SK-N-SH (cell line): Measurements from ENCODE around the gene LHPP.

ENCODE experiments used
- EZH2phosphoT487 ChIP-seq: fragments of 200-600 bp; sonication (generic); IDR thresholded peaks from 2 replicates; pipeline ENCODE4 v1.6.1; 2017; ENCODE audit warnings: low read depth, mixed run types, mild to moderate bottlenecking, antibody characterized with exemption, moderate library complexity, borderline replicate concordance
- GATA2 ChIP-seq: sonication (generic); formaldehyde crosslinking; IDR thresholded peaks from 2 replicates; pipeline ENCODE4 v1.5.0; 2020; ENCODE audit warnings: mild to moderate bottlenecking, missing genetic modification reagents
- JUND ChIP-seq: IDR thresholded peaks from 2 replicates; pipeline ENCODE4 v1.4.0; 2012
- NRF1 ChIP-seq: IDR thresholded peaks from 2 replicates; pipeline ENCODE4 v1.6.1; 2012; ENCODE audit warnings: low read depth, mild to moderate bottlenecking, low read length
- POLR2AphosphoS5 ChIP-seq: IDR thresholded peaks from 2 replicates; pipeline ENCODE4 v1.6.1; 2012; ENCODE audit warnings: low read depth, low read length
- RCOR1 ChIP-seq: fragments of 150-350 bp; IDR thresholded peaks from 2 replicates; pipeline ENCODE4 v1.6.1; 2017; ENCODE audit warnings: antibody characterized with exemption, low read length
- SMC3 ChIP-seq: IDR thresholded peaks from 2 replicates; pipeline ENCODE4 v1.6.1; 2012; ENCODE audit warnings: low read depth, low read length, improper control_type of control experiment
- TAF1 ChIP-seq: IDR thresholded peaks from 2 replicates; pipeline ENCODE4 v1.6.1; 2012; ENCODE audit warnings: low read depth, mild to moderate bottlenecking, low read length, moderate library complexity, borderline replicate concordance
- TEAD4 ChIP-seq: IDR thresholded peaks from 2 replicates; pipeline ENCODE4 v1.4.0; 2012; ENCODE audit warnings: mild to moderate bottlenecking, borderline replicate concordance; ENCODE audit not compliant: insufficient read depth
- TF ChIP-seq, protein P1 (sequence below): fragments of 200-600 bp; sonication (generic); IDR thresholded peaks from 2 replicates; pipeline ENCODE4 v1.6.1; 2017; ENCODE audit warnings: antibody characterized with exemption, mild to moderate bottlenecking, moderate library complexity
- TF ChIP-seq, protein P2 (sequence below): IDR thresholded peaks from 2 replicates; pipeline ENCODE4; 2012
- TF ChIP-seq, protein P3 (sequence below): IDR thresholded peaks from 2 replicates; pipeline ENCODE4 v1.4.0; 2012; ENCODE audit warnings: low read depth
- TF ChIP-seq, protein P4 (sequence below): IDR thresholded peaks from 2 replicates; pipeline ENCODE4 v1.4.0; 2012; ENCODE audit warnings: low read depth, borderline replicate concordance

- TF ChIP-seq, protein P1, sequence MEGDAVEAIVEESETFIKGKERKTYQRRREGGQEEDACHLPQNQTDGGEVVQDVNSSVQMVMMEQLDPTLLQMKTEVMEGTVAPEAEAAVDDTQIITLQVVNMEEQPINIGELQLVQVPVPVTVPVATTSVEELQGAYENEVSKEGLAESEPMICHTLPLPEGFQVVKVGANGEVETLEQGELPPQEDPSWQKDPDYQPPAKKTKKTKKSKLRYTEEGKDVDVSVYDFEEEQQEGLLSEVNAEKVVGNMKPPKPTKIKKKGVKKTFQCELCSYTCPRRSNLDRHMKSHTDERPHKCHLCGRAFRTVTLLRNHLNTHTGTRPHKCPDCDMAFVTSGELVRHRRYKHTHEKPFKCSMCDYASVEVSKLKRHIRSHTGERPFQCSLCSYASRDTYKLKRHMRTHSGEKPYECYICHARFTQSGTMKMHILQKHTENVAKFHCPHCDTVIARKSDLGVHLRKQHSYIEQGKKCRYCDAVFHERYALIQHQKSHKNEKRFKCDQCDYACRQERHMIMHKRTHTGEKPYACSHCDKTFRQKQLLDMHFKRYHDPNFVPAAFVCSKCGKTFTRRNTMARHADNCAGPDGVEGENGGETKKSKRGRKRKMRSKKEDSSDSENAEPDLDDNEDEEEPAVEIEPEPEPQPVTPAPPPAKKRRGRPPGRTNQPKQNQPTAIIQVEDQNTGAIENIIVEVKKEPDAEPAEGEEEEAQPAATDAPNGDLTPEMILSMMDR, result no peak
- TF ChIP-seq SMC3, result no peak
- no peak for TF ChIP-seq JUND
- no peak for TF ChIP-seq NRF1
- TF ChIP-seq POLR2AphosphoS5, result no peak
- no peak for TF ChIP-seq GATA2 (CRISPR knock-in tag)
- TF ChIP-seq EZH2phosphoT487, result no peak
- TF ChIP-seq, protein P2, sequence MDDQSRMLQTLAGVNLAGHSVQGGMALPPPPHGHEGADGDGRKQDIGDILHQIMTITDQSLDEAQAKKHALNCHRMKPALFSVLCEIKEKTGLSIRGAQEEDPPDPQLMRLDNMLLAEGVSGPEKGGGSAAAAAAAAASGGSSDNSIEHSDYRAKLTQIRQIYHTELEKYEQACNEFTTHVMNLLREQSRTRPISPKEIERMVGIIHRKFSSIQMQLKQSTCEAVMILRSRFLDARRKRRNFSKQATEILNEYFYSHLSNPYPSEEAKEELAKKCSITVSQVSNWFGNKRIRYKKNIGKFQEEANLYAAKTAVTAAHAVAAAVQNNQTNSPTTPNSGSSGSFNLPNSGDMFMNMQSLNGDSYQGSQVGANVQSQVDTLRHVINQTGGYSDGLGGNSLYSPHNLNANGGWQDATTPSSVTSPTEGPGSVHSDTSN, result no peak
- no peak for TF ChIP-seq RCOR1
- TF ChIP-seq, protein P3, sequence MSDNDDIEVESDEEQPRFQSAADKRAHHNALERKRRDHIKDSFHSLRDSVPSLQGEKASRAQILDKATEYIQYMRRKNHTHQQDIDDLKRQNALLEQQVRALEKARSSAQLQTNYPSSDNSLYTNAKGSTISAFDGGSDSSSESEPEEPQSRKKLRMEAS, result no peak
- TF ChIP-seq TAF1, result no peak
- no peak for TF ChIP-seq TEAD4
- TF ChIP-seq, protein P4, sequence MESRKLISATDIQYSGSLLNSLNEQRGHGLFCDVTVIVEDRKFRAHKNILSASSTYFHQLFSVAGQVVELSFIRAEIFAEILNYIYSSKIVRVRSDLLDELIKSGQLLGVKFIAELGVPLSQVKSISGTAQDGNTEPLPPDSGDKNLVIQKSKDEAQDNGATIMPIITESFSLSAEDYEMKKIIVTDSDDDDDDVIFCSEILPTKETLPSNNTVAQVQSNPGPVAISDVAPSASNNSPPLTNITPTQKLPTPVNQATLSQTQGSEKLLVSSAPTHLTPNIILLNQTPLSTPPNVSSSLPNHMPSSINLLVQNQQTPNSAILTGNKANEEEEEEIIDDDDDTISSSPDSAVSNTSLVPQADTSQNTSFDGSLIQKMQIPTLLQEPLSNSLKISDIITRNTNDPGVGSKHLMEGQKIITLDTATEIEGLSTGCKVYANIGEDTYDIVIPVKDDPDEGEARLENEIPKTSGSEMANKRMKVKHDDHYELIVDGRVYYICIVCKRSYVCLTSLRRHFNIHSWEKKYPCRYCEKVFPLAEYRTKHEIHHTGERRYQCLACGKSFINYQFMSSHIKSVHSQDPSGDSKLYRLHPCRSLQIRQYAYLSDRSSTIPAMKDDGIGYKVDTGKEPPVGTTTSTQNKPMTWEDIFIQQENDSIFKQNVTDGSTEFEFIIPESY, result no peak
Observed at GRCh38 chr10:124629842-124630241, 168.2 kb downstream of the LHPP start.
